Retinal pigment epithelial cell (primary cell): ENCODE measurements around the gene COL6A1.

Experiments used
- DNase-seq: peaks from one replicate; pipeline ENCODE4 v3.0.0-alpha.2; 2010; ENCODE audit warnings: low read depth
- H3K4me3 ChIP-seq: 2 replicates; pipeline ENCODE4 v1.5.1; 2011; ENCODE audit warnings: mild to moderate bottlenecking, low read length, control low read depth, moderate library complexity
- TF ChIP-seq, protein P1 (sequence below): conservative IDR thresholded peaks from 2 replicates; pipeline ENCODE4 v1.5.1; 2011; ENCODE audit warnings: low read depth, low read length, control low read depth, inconsistent platforms

COL6A1 gene

DNA sequence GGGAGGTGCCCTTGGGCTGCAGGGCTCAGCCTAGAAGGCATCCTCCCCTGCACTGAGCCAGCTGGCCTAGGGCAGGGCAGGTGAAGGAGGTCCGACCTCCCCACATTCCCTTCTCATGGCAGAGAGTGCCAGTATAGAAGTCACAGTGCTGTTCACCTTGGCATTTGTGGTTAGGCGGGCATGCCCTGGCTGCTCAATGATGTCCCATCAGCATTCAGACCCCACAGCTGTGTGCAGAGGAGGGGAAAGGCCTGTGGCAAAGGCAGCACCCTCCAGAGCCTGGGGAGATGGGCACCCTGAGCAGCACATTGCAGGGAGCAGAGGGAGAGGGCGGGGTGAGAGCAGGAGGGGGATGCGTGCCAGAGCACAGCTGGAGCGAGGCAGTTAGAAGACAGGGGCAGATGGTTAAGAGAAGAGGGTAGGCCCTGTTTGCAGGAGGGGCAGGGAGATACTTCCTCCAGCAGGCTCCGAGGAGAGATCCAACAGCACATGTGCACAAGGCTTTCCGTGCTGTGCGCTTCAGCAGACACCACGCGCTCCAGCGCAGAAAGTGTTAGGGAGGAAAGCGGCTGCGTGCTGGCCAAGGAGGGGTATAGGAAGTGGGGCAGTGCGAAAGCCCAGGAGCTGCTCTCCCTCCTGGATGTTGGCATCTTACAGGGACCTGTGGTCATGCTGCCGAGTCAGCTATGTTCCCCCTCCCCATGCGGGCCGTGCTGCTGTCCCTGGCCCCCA lies 43.7 kb upstream of the COL6A1 start:
- no peak overlapping the region for H3K4me3 ChIP-seq
- TF ChIP-seq, protein P1, sequence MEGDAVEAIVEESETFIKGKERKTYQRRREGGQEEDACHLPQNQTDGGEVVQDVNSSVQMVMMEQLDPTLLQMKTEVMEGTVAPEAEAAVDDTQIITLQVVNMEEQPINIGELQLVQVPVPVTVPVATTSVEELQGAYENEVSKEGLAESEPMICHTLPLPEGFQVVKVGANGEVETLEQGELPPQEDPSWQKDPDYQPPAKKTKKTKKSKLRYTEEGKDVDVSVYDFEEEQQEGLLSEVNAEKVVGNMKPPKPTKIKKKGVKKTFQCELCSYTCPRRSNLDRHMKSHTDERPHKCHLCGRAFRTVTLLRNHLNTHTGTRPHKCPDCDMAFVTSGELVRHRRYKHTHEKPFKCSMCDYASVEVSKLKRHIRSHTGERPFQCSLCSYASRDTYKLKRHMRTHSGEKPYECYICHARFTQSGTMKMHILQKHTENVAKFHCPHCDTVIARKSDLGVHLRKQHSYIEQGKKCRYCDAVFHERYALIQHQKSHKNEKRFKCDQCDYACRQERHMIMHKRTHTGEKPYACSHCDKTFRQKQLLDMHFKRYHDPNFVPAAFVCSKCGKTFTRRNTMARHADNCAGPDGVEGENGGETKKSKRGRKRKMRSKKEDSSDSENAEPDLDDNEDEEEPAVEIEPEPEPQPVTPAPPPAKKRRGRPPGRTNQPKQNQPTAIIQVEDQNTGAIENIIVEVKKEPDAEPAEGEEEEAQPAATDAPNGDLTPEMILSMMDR, result no peak
- no peak for DNase-seq

GRCh38 chr21:45938453-45938755 lies 43.2 kb upstream of the COL6A1 start:
- H3K4me3 ChIP-seq, result no peak overlapping the region
- TF ChIP-seq, protein P1, result no peak
- no peak for DNase-seq

- H3K4me3 ChIP-seq, result no peak overlapping the region
- TF ChIP-seq, protein P1, result no peak
- no peak for DNase-seq
Measured at GRCh38 chr21:45938811-45939520, 42.6 kb upstream of the COL6A1 start.

DNA sequence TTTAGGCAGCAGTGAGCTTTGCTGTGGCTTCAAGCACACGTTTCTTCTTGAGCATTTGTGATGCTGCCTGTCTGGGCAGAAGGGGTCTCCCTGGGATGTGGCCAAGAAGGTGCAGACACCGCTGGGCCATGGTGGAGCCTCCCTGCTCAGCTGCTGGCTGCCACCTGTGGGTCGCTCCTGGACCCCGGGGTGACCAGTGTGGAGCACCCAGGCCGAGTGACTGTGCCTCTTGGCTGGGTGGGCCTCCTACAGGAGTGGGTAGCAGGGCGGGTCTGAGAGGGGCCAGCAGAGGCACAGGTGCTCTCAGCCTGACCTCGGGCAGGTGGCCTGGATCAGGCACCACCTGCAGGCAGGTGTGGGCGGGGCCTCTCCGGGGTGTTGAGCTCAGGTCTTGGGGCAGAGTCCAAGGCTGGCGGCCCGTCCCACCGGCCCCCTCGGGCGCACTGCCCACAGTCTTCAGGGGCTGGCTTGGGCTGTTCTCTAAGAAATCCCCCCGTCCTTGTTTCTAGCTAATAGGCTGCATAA lies 42.0 kb upstream of the COL6A1 start:
- TF ChIP-seq, protein P1, result no peak
- no peak overlapping the region for H3K4me3 ChIP-seq

GRCh38 chr21:45940091-45940490 lies 41.5 kb upstream of the COL6A1 start:
- no peak overlapping the region for H3K4me3 ChIP-seq
- DNase-seq, result no peak
- TF ChIP-seq, protein P1, result no peak

More for the DNA sequence above, 42.0 kb upstream of the COL6A1 start:
- DNase-seq, result no peak

- H3K4me3 ChIP-seq, result no peak overlapping the region
- TF ChIP-seq, protein P1, result no peak
- DNase-seq, result no peak
Measured at GRCh38 chr21:45940621-45941337, 40.8 kb upstream of the COL6A1 start.
